Measurements from ENCODE around the gene NELL2. TPM values are rescaled to one million over a fixed set of nuclear protein-coding genes. Genes with fewer than 3 reads are reported as not detected.
A peak's percentile ranks its signal among the peaks of the same experiment; 100 is the strongest.

NELL2 gene
- total RNA-seq, 1 donor from 2014 or later: 2.1 TPM

DNA sequence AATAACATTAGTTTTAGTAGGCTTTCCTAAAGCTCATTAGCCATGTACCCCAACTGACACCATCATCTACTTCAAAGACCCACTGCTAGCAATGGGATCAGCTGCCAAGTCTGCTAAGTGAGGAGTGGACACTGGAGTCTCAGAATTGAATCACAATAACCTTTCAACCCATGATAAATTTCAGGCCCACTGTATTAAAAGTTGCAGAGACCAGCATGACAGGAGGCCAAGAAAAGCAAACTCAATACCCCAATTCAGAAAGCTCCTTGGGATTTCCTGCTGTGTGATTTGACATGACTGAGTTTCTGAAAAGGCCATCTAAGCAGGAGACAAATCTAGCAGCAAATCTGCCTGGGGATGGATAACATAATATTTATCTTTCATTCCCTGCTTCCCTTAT, 320.7 kb downstream of the NELL2 start:
- TF ChIP-seq, protein P1, sequence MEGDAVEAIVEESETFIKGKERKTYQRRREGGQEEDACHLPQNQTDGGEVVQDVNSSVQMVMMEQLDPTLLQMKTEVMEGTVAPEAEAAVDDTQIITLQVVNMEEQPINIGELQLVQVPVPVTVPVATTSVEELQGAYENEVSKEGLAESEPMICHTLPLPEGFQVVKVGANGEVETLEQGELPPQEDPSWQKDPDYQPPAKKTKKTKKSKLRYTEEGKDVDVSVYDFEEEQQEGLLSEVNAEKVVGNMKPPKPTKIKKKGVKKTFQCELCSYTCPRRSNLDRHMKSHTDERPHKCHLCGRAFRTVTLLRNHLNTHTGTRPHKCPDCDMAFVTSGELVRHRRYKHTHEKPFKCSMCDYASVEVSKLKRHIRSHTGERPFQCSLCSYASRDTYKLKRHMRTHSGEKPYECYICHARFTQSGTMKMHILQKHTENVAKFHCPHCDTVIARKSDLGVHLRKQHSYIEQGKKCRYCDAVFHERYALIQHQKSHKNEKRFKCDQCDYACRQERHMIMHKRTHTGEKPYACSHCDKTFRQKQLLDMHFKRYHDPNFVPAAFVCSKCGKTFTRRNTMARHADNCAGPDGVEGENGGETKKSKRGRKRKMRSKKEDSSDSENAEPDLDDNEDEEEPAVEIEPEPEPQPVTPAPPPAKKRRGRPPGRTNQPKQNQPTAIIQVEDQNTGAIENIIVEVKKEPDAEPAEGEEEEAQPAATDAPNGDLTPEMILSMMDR (IDR thresholded peaks at IDR 0.05; ENCODE audit: unreplicated experiment): no peak
- H3K27ac Mint-ChIP-seq: no peak overlapping the region
- H3K27me3 Mint-ChIP-seq (ENCODE audit: low read depth): peaks cover 26% of the 10 kb centered on the region
- H3K4me1 Mint-ChIP-seq: no peaks in the 10 kb centered on the region
- no peak overlapping the region for H3K4me3 Mint-ChIP-seq
- H3K9me3 Mint-ChIP-seq: peaks cover 17% of the 10 kb centered on the region
- no peaks in the 10 kb centered on the region for H3K36me3 Mint-ChIP-seq
- DNase-seq (ENCODE audit: low spot score in 2 of 2, unreplicated experiment in 2 of 2): no peak

DNA sequence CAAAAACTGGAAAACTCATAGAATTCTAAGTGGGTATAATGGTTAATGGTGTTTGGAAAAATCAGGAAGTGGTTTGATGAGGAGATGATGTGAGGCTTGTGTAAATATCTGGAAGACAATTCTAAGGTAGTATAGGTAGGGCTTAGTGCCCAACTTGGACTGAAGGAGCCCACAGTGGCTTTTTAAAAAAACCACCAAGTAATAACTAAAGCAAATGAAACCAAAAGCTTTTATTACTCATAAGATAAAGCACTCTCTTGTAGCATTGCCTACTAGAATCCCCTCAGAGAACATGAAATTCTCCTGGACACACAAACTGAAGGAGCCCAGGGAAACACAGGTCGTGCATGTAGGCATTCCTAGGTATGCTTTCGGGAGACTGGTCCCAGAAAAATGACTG, 324.5 kb downstream of the NELL2 start:
- Mint-ChIP-seq H3K9me3 (no peaks in the 10 kb centered on the region), H3K27ac (no peak overlapping the region), H3K36me3 (no peaks in the 10 kb centered on the region), H3K27me3 (ENCODE audit: low read depth) (peaks cover 3% of the 10 kb centered on the region), H3K4me3 (no peak overlapping the region), H3K4me1 (peaks cover 20% of the 10 kb centered on the region)
- DNase-seq (ENCODE audit: low spot score in 2 of 2, unreplicated experiment in 2 of 2): no peak
- TF ChIP-seq, protein P1 (IDR thresholded peaks at IDR 0.05; ENCODE audit: unreplicated experiment): no peak

DNA sequence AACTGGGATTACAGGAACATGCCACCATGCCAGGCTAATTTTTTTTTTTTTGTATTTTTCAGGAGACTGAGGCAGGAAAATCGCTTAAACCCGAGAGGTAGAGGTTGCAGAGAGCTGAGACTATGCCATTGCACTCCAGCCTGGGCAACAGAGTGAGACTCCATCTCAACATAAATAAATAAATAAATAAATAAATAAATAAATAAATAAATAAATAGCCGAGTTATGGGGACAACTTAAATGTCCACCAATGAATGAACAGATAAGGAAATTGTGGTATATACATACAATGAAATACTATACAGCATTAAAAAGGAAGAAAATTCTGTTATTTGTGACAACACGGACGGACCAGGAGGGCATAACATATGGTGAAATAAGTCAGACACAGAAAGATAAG, 325.7 kb downstream of the NELL2 start:
- TF ChIP-seq, protein P1 (IDR thresholded peaks at IDR 0.05; ENCODE audit: unreplicated experiment): no peak
- Mint-ChIP-seq H3K4me3 (no peak overlapping the region), H3K9me3 (no peaks in the 10 kb centered on the region), H3K27ac (no peak overlapping the region), H3K27me3 (ENCODE audit: low read depth) (no peaks in the 10 kb centered on the region), H3K36me3 (no peaks in the 10 kb centered on the region), H3K4me1 (peaks cover 32% of the 10 kb centered on the region)
- no peak for DNase-seq (ENCODE audit: low spot score in 2 of 2, unreplicated experiment in 2 of 2)

DNA sequence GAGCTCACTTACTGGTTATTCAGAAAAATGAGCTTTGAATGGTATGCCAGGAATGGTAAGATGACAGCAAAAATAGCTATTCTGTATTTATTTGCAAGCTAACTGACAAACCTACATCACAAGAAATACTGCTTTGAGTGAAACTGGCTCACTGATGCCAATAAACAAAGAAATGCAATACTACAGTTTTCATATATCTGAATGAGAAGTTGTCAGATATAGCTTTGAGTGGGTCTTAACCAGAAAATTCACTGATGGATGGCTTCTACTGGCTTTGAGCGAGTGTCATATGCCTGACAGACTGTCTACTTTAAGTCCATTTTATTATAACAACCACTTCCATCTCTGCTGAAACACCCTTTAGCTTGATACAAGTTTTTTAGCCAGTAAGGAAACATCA, 330.1 kb downstream of the NELL2 start:
- Mint-ChIP-seq H3K9me3 (peaks cover 4% of the 10 kb centered on the region), H3K36me3 (no peaks in the 10 kb centered on the region), H3K27me3 (ENCODE audit: low read depth) (no peaks in the 10 kb centered on the region), H3K4me1 (peaks cover 53% of the 10 kb centered on the region), H3K4me3 (no peak overlapping the region), H3K27ac (peak overlapping the region; percentile 69)
- no peak for DNase-seq (ENCODE audit: low spot score in 2 of 2, unreplicated experiment in 2 of 2)
- TF ChIP-seq, protein P1 (IDR thresholded peaks at IDR 0.05; ENCODE audit: unreplicated experiment): no peak

DNA sequence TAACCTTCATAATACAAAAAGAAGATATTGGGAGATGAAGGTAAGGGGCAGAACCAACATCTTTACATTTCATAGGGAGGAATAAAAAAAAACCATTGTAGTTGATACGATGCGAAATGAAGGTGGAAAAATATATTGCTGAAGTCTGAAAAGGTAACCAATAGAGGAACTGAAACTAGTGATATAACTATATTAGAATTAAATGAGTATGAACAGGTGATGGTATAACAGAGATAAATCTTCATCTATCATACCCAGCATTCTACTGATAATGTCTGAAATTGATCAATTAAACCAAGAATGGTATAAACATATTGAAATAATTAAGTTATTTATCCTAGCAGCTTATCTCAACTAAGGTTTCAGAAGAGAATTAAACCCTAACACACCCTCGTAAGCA, 332.1 kb downstream of the NELL2 start:
- Mint-ChIP-seq H3K4me1 (peaks cover 51% of the 10 kb centered on the region), H3K27ac (no peak overlapping the region), H3K9me3 (peaks cover 4% of the 10 kb centered on the region), H3K27me3 (ENCODE audit: low read depth) (no peaks in the 10 kb centered on the region), H3K4me3 (no peak overlapping the region), H3K36me3 (no peaks in the 10 kb centered on the region)
- TF ChIP-seq, protein P1 (IDR thresholded peaks at IDR 0.05; ENCODE audit: unreplicated experiment): no peak
- DNase-seq (ENCODE audit: low spot score in 2 of 2, unreplicated experiment in 2 of 2): no peak

DNA sequence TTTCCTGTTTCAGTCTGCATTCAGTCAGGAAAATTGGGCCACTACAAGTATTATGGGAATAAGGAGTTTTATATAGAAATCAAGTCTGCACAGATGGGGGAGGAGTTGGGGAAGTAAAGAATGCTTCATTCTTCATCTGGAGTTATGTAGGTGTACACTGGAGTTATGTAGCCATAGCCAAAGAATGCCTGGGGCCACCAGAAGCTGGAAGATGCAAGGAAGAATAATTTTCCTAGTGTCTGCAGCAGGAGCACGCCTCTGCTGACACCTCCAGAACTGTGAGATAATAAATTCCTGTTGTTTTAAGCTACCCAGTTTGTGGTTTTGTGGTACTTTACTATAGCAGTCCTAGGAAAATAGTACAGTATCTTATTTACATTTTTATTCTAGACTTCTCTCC, 333.4 kb downstream of the NELL2 start:
- no peak for DNase-seq (ENCODE audit: low spot score in 2 of 2, unreplicated experiment in 2 of 2)
- Mint-ChIP-seq H3K4me3 (no peak overlapping the region), H3K27ac (no peak overlapping the region), H3K36me3 (no peaks in the 10 kb centered on the region), H3K27me3 (ENCODE audit: low read depth) (no peaks in the 10 kb centered on the region), H3K4me1 (peaks cover 47% of the 10 kb centered on the region), H3K9me3 (peaks cover 4% of the 10 kb centered on the region)
- TF ChIP-seq, protein P1 (IDR thresholded peaks at IDR 0.05; ENCODE audit: unreplicated experiment): no peak

All from mesothelial cell of epicardium (in vitro differentiated cells).